ENCODE results near the gene GATA1. TPM values are rescaled to one million over a fixed set of nuclear protein-coding genes. Genes with fewer than 3 reads are reported as not detected.

Gene GATA1
- total and polyA plus RNA-seq, 2 experiments from 2014 or later = 0.17 TPM; not detected in 1

DNA sequence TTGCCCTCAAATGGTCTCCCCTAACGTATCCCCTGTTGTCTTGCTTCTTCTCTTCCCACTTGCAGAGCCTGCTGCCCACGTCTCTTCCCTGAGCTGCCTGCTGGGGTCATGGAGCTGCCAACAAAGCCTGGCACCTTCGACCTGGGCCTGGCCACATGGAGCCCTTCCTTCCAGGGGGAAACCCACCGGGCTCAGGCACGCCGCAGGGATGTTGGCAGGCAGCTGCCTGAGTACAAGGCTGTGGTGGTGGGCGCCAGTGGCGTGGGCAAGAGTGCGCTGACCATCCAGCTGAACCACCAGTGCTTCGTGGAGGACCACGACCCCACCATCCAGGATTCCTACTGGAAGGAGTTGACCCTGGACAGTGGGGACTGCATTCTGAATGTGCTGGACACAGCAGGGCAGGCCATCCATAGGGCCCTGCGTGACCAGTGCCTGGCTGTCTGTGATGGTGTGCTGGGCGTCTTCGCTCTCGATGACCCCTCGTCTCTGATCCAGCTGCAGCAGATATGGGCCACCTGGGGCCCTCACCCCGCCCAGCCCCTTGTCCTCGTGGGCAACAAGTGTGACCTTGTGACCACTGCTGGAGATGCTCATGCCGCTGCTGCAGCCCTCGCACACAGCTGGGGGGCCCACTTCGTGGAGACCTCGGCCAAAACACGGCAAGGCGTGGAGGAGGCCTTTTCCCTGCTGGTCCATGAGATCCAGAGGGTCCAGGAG is 42.8 kb downstream of the GATA1 start:
- no peaks in the 10 kb centered on the region for H3K4me1 ChIP-seq (ENCODE audit: low read depth)
- H3K27me3 ChIP-seq = peaks cover 38% of the 10 kb centered on the region
- TF ChIP-seq, protein P1, sequence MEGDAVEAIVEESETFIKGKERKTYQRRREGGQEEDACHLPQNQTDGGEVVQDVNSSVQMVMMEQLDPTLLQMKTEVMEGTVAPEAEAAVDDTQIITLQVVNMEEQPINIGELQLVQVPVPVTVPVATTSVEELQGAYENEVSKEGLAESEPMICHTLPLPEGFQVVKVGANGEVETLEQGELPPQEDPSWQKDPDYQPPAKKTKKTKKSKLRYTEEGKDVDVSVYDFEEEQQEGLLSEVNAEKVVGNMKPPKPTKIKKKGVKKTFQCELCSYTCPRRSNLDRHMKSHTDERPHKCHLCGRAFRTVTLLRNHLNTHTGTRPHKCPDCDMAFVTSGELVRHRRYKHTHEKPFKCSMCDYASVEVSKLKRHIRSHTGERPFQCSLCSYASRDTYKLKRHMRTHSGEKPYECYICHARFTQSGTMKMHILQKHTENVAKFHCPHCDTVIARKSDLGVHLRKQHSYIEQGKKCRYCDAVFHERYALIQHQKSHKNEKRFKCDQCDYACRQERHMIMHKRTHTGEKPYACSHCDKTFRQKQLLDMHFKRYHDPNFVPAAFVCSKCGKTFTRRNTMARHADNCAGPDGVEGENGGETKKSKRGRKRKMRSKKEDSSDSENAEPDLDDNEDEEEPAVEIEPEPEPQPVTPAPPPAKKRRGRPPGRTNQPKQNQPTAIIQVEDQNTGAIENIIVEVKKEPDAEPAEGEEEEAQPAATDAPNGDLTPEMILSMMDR (IDR thresholded peaks at IDR 0.05; ENCODE audit: low read depth, low read length) = no peak
- H3K4me3 ChIP-seq = no peak overlapping the region
- H3K9me3 ChIP-seq (ENCODE audit: low read depth) = no peaks in the 10 kb centered on the region
- no peaks in the 10 kb centered on the region for H3K36me3 ChIP-seq
- no peak overlapping the region for H3K27ac ChIP-seq
- no peak for DNase-seq (ENCODE audit: low read depth in 1 of 2, low spot score in 1 of 2)

DNA sequence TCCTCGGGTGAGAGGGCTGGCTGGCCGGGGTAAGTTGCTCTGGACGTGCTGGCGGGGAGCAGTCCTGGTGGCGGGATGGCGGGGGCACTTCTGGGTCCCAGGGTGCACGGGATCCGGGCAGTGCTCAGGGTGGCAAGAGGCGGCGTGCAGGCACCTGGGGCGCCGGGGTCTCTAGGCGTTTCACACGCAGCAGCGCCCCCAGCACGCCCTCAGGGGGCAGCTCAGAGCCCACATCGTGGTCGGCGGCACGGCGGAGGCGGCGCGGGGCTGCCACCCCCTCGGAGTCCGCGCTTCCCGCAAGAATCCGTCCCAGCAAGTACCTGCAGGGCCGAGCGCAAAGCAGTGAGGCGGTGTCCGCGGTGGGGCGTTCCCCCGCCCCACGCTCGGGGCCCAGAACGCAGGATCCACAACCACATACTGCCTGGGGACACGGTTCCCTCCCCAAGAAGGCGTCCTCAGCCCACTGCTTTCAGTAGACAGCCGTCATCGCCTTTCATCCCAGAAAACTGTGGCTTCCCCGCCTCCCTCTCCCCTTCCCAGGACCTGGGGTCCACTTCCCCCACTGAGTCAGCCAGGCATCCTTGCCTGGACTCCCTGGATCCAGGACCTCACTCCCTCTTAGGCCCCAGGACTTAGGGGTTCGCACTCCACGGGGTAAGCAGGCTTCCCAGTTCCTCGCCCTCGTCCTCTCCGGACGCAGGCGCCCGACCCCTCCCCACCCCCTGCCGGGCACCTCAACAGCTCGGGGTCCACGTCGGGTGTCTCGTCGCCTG is 44.9 kb downstream of the GATA1 start:
- DNase-seq (ENCODE audit: low read depth in 1 of 2, low spot score in 1 of 2) = no peak
- H3K4me3 ChIP-seq = no peak overlapping the region
- H3K4me1 ChIP-seq (ENCODE audit: low read depth) = no peaks in the 10 kb centered on the region

DNA sequence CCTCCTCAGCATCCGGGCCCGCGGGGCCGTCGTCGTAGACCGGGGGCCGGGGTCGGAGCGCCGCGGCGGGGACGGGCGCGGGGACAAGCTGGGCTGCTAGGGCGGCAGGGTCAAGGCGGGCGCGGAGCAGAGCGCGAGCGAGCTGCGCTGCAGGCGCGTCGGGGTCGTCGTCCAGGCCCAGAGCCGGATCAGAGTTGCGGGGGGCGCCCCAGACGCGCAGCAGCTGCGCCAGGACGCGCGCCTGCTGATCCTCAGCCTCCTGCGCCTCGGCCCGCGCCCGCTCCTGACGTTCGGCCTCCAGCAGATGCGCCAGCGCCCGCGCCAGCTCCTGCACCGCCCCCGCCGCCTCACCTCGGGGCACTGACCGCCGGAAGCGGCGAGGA is 45.5 kb downstream of the GATA1 start:
- H3K4me3 ChIP-seq = no peak overlapping the region
- DNase-seq (ENCODE audit: low read depth in 1 of 2, low spot score in 1 of 2) = no peak

More for the DNA sequence above, 44.9 kb downstream of the GATA1 start:
- H3K27me3 ChIP-seq = peaks cover 60% of the 10 kb centered on the region
- TF ChIP-seq, protein P1 (IDR thresholded peaks at IDR 0.05; ENCODE audit: low read depth, low read length) = no peak
- no peak overlapping the region for H3K27ac ChIP-seq
- H3K36me3 ChIP-seq = no peaks in the 10 kb centered on the region
- H3K9me3 ChIP-seq (ENCODE audit: low read depth) = no peaks in the 10 kb centered on the region

DNA sequence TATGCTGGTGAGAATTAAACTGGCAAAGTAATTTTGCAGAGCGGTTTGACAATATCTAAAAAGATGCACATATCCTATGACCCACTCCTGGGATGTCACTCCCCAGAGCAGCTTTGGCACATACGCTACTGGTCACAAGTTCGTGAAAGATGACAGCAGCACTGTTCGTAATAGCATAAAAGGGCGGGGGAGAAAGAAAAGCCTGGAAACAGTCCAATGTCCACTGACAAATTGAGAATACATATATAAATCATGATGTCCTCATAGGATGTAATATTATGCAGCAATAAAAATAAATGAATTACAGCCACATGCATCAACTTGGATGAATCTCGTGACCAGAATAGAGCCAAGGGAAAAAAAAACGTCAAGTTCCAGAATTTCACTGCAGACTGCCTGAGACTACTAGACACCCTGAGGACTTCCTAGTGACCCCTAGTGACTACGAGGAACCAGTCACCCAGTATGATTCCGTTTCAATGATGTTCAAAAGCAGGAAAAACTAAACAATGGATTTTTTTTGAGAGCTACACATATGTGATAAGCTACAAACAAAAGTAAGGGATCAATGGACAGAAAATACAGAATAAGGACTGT is 47.2 kb downstream of the GATA1 start:
- no peak for DNase-seq (ENCODE audit: low read depth in 1 of 2, low spot score in 1 of 2)
- TF ChIP-seq, protein P1 (IDR thresholded peaks at IDR 0.05; ENCODE audit: low read depth, low read length) = no peak
- no peaks in the 10 kb centered on the region for H3K9me3 ChIP-seq (ENCODE audit: low read depth)
- no peak overlapping the region for H3K4me3 ChIP-seq
- no peak overlapping the region for H3K27ac ChIP-seq
- peaks cover 78% of the 10 kb centered on the region for H3K27me3 ChIP-seq
- H3K36me3 ChIP-seq = no peaks in the 10 kb centered on the region
- H3K4me1 ChIP-seq (ENCODE audit: low read depth) = no peaks in the 10 kb centered on the region

More for the DNA sequence above, 45.5 kb downstream of the GATA1 start:
- Histone ChIP-seq H3K36me3 (no peaks in the 10 kb centered on the region), H3K4me1 (ENCODE audit: low read depth) (no peaks in the 10 kb centered on the region), H3K9me3 (ENCODE audit: low read depth) (no peaks in the 10 kb centered on the region), H3K27ac (no peak overlapping the region), H3K27me3 (peaks cover 65% of the 10 kb centered on the region)
- TF ChIP-seq, protein P1 (IDR thresholded peaks at IDR 0.05; ENCODE audit: low read depth, low read length) = no peak

DNA sequence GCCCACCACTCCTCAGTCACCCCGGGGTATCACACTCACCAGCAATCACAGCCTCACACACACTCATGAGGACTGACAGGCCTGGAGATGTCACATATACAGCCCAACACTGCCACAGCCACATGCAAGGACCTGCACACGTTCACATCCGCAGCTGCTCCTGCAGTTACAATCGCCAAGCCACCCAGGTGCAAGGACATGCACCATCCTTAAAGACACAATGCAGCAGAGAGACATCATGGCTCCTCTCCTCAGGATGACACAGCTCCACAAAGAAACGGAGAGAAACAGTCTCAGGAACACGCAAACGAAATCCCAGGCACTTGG is 48.0 kb downstream of the GATA1 start:
- no peak overlapping the region for H3K4me3 ChIP-seq
- peaks cover 78% of the 10 kb centered on the region for H3K27me3 ChIP-seq
- no peak overlapping the region for H3K27ac ChIP-seq
- no peaks in the 10 kb centered on the region for H3K4me1 ChIP-seq (ENCODE audit: low read depth)
- TF ChIP-seq, protein P1 (IDR thresholded peaks at IDR 0.05; ENCODE audit: low read depth, low read length) = no peak
- H3K9me3 ChIP-seq (ENCODE audit: low read depth) = no peaks in the 10 kb centered on the region
- no peak for DNase-seq (ENCODE audit: low read depth in 1 of 2, low spot score in 1 of 2)
- H3K36me3 ChIP-seq = no peaks in the 10 kb centered on the region
